H1 (cell line): Measurements from ENCODE around the gene ATG5.

Experiments used
- CBX5 ChIP-seq: fragments of 300-800, 300-1000 bp; sonication (generic); IDR thresholded peaks from 2 replicates; pipeline ENCODE4 v1.7.1; 2016; ENCODE audit warnings: antibody characterized with exemption, low read length, low read depth
- CHD2 ChIP-seq: IDR thresholded peaks from 2 replicates; pipeline ENCODE4 v1.6.1; 2012; ENCODE audit warnings: low read length, improper control_type of control experiment
- EGR1 ChIP-seq: IDR thresholded peaks from 2 replicates; pipeline ENCODE4 v1.6.1; 2011; ENCODE audit warnings: low read depth, low read length, borderline replicate concordance
- FOSL1 ChIP-seq: IDR thresholded peaks from 2 replicates; pipeline ENCODE4 v1.6.1; 2011; ENCODE audit warnings: mild to moderate bottlenecking, low read depth, low read length, moderate library complexity; ENCODE audit not compliant: insufficient read depth
- HDAC2 ChIP-seq, 2 experiments: fragments of 300-600 bp in 1 of 2; sonication (generic) in 1 of 2; IDR thresholded peaks; 2 replicates each; pipeline ENCODE4 v1.6.1; 2011 to 2012; ENCODE audit warnings: low read depth in 2 of 2, low read length in 2 of 2, mild to moderate bottlenecking in 2 of 2, moderate library complexity in 2 of 2, borderline replicate concordance in 1 of 2, inconsistent platforms in 1 of 2
- POLR2A ChIP-seq, 2 experiments: IDR thresholded peaks; 1 replicate in 1 of 2; 2 replicates in 1 of 2; pipeline ENCODE4 v1.6.1; 2011; ENCODE audit warnings: low read depth in 2 of 2, low read length in 2 of 2, mild to moderate bottlenecking in 2 of 2; ENCODE audit errors: control extremely low read depth in 1 of 2
- POLR2AphosphoS5 ChIP-seq: IDR thresholded peaks from 2 replicates; pipeline ENCODE4 v1.6.1; 2011; ENCODE audit warnings: low read depth, low read length
- RAD21 ChIP-seq, 2 experiments: IDR thresholded peaks in 1 of 2; conservative IDR thresholded peaks in 1 of 2; 2 replicates each; pipeline ENCODE4 v1.6.1; 2011; ENCODE audit warnings: low read depth in 2 of 2, low read length in 2 of 2, improper control_type of control experiment in 1 of 2, inconsistent platforms in 1 of 2, mild to moderate bottlenecking in 1 of 2, moderate library complexity in 1 of 2
- SIN3A ChIP-seq, 2 experiments: IDR thresholded peaks in 1 of 2; conservative IDR thresholded peaks in 1 of 2; 2 replicates each; pipeline ENCODE4 v1.6.1; 2011 to 2012; ENCODE audit warnings: low read length in 2 of 2, improper control_type of control experiment in 1 of 2, low read depth in 1 of 2, mild to moderate bottlenecking in 1 of 2
- SUZ12 ChIP-seq: fragments of 200-600 bp; sonication (generic); IDR thresholded peaks from 2 replicates; pipeline ENCODE4 v1.6.1; 2012; ENCODE audit warnings: mild to moderate bottlenecking, inconsistent platforms, low read length, moderate library complexity, mixed read lengths
- TEAD4 ChIP-seq: IDR thresholded peaks from 2 replicates; pipeline ENCODE4 v1.6.1; 2012; ENCODE audit warnings: low read depth, low read length, inconsistent platforms, mixed read lengths
- TF ChIP-seq, protein P1 (sequence below), 3 experiments: IDR thresholded peaks; 1 replicate in 2 of 3; 2 replicates in 1 of 3; pipeline versions ENCODE4 v1.5.1 to v1.6.1; 2011; ENCODE audit warnings: low read length in 3 of 3, mild to moderate bottlenecking in 3 of 3, inconsistent platforms in 2 of 3, low read depth in 1 of 3, moderate library complexity in 1 of 3; ENCODE audit not compliant: insufficient read depth in 1 of 3; ENCODE audit errors: control extremely low read depth in 1 of 3

GRCh38 chr6:106243261-106243660, 82.3 kb downstream of the ATG5 start:
- TF ChIP-seq EGR1, result no peak
- TF ChIP-seq SUZ12, result no peak
- TF ChIP-seq CHD2, result no peak
- TF ChIP-seq FOSL1, result no peak
- TF ChIP-seq TEAD4, result no peak
- TF ChIP-seq RAD21 (IDR thresholded peaks at IDR 0.05 in 1 of 2, conservative IDR thresholded peaks at IDR 0.05 in 1 of 2; ENCODE audit: low read depth in 2 of 2, low read length in 2 of 2), result no peak
- no peak for TF ChIP-seq POLR2AphosphoS5
- TF ChIP-seq POLR2A (IDR thresholded peaks at IDR 0.05; ENCODE audit: control extremely low read depth in 1 of 2, low read depth in 2 of 2, low read length in 2 of 2), result no peak
- TF ChIP-seq HDAC2 (IDR thresholded peaks at IDR 0.05; ENCODE audit: borderline replicate concordance in 1 of 2, low read depth in 2 of 2, low read length in 2 of 2), result no peak
- TF ChIP-seq, protein P1, sequence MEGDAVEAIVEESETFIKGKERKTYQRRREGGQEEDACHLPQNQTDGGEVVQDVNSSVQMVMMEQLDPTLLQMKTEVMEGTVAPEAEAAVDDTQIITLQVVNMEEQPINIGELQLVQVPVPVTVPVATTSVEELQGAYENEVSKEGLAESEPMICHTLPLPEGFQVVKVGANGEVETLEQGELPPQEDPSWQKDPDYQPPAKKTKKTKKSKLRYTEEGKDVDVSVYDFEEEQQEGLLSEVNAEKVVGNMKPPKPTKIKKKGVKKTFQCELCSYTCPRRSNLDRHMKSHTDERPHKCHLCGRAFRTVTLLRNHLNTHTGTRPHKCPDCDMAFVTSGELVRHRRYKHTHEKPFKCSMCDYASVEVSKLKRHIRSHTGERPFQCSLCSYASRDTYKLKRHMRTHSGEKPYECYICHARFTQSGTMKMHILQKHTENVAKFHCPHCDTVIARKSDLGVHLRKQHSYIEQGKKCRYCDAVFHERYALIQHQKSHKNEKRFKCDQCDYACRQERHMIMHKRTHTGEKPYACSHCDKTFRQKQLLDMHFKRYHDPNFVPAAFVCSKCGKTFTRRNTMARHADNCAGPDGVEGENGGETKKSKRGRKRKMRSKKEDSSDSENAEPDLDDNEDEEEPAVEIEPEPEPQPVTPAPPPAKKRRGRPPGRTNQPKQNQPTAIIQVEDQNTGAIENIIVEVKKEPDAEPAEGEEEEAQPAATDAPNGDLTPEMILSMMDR (IDR thresholded peaks at IDR 0.05; ENCODE audit: control extremely low read depth in 1 of 3, insufficient read depth in 1 of 3, low read depth in 1 of 3, low read length in 3 of 3), result no peak
- no peak for TF ChIP-seq SIN3A (conservative IDR thresholded peaks at IDR 0.05 in 1 of 2, IDR thresholded peaks at IDR 0.05 in 1 of 2; ENCODE audit: low read depth in 1 of 2, low read length in 2 of 2)
- no peak for TF ChIP-seq CBX5
